ENCODE data around the gene LTBP1.

The LTBP1 gene

GRCh38 chr2:33197198-33197938, 250.6 kb downstream of the LTBP1 start:
- DNase-seq (ENCODE audit: low spot score): no peak

- no peak for DNase-seq (ENCODE audit: low spot score)
Observed at GRCh38 chr2:33202641-33203522, 256.1 kb downstream of the LTBP1 start.

GRCh38 chr2:33204945-33205344, 258.2 kb downstream of the LTBP1 start:
- no peak for DNase-seq (ENCODE audit: low spot score)

DNA sequence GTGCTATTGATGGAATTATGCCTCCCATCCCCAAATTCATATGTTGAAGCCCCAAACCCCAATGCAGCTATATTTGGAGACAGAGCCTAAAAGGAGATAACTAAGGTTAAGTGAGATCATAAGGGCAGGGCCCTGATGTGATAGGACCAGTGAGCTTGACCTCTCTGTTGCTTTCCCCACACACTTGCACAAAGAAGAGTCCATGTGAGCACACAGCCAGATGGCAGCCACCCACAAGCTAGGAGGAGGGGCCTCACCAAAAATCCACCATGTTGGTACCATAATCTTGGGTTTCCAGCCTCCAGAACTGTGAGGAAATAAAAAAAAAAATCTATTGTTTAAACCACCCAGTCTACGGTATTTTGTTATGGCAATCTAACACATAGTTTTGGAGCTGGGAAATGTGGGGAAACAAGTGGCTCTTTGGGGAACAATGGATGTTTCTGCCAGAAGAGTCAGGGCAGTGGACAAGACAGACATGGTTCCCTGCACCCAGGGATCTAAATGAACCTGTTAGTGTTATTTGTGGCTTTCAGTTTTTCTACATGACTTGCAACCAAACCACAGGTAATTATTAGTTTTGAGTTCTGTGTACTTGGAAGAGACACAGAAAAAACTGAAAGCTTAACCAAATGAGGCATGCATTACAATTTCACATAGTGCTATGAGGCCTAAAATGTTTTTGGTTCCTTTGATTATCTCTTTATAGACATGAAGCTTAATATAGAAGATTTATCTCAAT, 259.1 kb downstream of the LTBP1 start:
- no peak for DNase-seq (ENCODE audit: low spot score)

DNA sequence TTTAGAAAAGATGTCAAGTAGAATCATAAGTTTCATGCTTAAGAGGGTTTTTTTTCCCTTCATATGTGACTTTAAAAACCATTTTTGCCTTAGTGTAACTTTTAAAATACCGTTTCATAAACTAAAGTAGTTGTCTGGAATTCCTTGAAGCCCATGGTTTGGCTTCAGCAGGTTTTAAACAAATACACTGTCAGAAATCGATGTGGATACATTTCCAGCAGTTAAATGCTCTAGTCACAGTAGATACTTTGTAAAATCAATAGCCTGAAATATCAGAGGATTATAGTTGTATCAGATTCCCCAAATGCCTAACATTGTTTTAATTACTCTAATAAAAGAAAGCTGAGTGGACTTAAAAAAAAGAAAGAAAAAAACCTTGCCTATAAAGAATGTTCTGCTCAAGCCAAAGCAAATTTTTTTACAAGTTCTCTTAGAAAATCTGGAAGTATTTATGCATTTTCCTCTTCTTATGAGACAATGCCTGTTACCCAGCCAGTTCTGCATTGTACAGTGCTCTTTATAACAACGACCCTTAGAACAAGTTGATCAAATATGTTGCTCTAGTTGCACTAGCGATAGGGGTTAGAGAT, 260.5 kb downstream of the LTBP1 start:
- no peak for DNase-seq (ENCODE audit: low spot score)

DNA sequence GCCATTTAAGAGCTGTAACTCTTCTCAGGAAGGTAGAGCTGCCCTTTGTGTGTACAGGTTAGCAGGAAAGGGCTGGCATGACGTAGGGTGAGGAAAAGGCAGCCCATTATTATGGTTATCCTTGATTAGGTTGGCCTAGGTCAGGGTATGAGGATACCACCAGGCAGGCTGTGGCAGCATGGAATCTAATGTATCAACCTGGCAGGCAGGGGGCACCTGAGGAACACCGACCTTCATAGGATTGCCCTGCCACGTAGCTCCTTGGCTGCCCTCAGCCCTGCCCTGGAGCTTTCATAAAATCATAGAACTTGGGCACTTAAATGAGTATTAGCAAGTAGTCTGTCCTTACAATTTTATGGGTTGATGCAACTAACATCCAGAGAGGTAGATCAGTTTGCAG, 261.6 kb downstream of the LTBP1 start:
- no peak for DNase-seq (ENCODE audit: low spot score)

DNA sequence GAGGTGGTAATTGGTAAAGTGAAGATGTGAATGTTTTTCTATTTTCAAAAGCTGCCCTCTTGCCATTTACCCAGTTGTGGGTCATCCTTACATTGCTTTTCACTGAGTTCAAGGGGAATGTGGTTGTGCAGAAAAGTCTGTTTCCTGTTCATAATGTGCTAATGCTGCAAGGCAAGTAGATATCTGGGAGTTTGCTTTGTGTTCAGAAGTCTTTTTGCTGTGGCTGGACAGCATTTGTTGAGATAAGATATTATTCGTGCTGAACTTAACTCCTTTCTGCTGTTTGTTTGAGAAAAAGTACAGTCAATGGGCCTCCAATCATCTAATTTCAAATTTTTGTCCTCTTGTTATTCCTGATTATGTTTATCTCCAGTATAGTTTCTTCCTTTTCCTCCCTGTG, 263.2 kb downstream of the LTBP1 start:
- no peak for DNase-seq (ENCODE audit: low spot score)

- no peak for DNase-seq (ENCODE audit: low spot score)
Observed at GRCh38 chr2:33210626-33211025, 263.9 kb downstream of the LTBP1 start.

DNA sequence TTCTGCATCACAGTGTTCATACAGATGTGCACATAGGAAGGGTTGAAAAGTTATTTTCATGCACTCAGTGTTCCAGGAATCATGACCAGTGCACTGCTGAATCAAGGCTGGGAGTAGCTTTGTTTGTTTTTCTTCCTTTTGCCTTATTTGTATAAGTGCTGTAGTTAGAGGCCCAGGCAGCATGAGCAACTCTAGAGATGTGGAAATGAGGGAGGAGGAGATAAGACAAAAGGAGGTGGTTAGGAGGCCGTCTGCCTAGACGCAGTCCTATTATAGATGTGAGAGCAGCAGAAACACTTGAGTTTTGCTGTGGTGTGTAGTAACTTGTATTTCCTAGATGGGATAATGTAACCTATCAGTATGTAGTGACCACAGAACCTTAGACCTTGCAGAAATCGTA, 265.4 kb downstream of the LTBP1 start:
- DNase-seq (ENCODE audit: low spot score): no peak

DNA sequence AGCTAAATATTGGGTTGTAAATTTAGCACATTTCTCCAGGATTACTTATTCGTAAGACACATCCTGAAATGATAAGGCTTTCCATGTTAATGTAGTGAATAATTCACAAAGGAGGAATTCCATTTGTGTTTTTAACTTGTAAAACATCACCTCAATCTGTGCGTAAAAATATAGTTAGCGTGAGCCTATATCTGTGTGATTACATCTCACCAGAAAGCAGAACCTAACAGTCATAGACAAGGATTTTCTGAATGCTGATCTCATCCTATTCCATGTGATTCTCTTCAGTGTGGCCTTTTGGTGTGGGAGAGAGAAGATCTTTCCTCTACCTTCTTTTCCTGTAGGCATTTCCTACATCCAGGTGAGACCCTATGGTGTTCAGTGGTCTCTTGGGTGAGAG, 266.5 kb downstream of the LTBP1 start:
- DNase-seq (ENCODE audit: low spot score): no peak

- DNase-seq (ENCODE audit: low spot score): no peak
Observed at GRCh38 chr2:33213648-33214047, 266.9 kb downstream of the LTBP1 start.

- no peak for DNase-seq (ENCODE audit: low spot score)
Observed at GRCh38 chr2:33214436-33214835, 267.7 kb downstream of the LTBP1 start.

GRCh38 chr2:33214857-33215256, 268.1 kb downstream of the LTBP1 start:
- DNase-seq (ENCODE audit: low spot score): no peak

DNA sequence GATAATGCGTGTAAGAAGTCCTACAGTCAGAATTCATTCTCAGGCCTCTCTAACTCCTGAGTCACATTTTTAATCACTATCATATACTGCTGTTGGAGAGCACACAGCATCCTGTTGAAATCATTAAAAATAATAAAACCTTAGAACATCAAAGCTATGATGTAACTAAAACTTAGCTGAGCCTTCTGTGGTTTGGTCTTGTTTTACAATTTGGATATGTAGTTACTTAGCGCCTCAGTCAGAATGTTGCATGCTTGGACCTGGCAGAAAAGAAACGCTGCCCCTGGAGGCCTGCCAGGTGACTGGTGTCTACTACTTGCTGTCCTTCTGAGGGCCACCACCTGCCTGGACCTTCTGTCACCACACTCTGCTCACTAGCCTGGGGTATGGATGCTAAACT, 268.5 kb downstream of the LTBP1 start:
- DNase-seq (ENCODE audit: low spot score): no peak

DNA sequence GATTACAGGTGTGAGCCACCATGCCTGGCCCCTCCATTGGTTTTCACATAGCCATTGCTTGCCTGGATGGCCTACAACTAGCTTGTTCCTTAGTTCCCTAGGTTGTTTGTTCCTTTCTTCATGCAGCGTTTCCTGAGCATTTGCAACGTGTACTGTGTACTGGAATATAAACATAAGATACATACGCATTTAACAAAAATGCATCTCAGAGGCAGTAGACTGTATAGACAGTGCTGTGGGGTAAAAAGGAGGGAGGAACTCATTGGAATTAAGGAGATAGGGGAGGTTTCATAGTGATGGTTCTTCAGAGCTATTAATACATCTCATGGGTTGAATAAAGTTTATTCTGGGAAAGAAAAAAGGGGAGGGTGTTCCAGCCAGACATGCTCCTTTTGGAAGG, 269.2 kb downstream of the LTBP1 start:
- no peak for DNase-seq (ENCODE audit: low spot score)

DNA sequence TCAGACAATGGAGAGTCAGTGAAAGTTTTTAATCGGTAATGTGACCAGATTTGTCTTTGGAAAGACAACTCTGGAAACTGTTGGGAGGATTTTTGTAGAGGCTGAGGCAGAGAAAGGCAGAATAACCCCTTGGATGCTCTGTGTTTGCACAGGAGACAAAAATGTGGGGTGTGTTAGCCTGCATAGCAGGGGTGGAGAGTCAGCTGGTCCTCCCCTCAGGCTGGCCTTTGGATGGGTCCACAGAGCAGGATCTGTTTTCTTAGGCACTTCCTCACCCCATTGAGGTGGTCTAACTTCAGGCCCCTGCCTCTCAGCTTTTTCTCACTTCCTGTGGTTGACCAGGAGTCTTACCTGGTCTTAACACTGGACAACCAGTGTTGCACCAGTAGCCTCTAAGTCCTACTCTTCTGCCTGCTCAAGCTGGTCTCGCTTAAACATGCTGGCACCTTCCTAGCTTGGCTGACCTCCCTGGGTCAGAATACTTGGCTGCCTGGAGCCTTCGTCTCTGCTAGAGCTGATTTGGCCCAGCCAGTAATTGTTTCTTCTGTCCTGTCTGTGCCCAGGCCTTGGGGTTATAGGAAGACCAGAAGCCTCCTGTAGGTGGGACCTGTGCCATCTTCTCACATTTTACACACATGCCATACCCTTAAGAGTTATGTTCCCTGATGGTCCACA, 269.9 kb downstream of the LTBP1 start:
- DNase-seq (ENCODE audit: low spot score): peak; percentile 35

GRCh38 chr2:33217406-33217805, 270.7 kb downstream of the LTBP1 start:
- no peak for DNase-seq (ENCODE audit: low spot score)

- no peak for DNase-seq (ENCODE audit: low spot score)
Observed at GRCh38 chr2:33219114-33219513, 272.4 kb downstream of the LTBP1 start.

GRCh38 chr2:33219850-33220275, 273.1 kb downstream of the LTBP1 start:
- DNase-seq (ENCODE audit: low spot score): no peak

DNA sequence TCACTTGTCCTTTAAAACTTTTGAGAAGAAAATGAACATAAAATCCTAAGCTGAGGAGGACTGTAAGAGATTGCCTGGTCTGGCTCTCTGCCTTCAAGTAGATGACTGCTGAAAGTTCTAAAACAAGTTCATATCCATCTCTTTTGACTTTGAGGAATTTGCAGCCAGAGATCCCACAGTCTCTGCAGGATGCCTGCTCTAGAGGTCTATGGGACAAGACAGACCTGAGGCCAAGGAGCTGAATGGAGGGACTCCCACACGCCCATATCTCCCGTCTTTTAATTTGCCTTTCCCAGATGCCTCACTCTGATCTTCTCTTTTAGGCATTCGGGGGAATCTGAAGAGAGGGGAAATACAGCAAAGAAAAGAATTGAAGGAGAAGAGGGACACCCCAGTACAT, 273.8 kb downstream of the LTBP1 start:
- DNase-seq (ENCODE audit: low spot score): no peak

GRCh38 chr2:33221046-33221784, 274.5 kb downstream of the LTBP1 start:
- DNase-seq (ENCODE audit: low spot score): no peak
